ENCODE results near the gene SLC10A3.

Gene SLC10A3

GRCh38 chrX:154466907-154467306 lies 23.5 kb downstream of the SLC10A3 start (continued):
- TF ChIP-seq ZNF416 (tag by site-specific recombination; IDR thresholded peaks at IDR 0.05) (no peak), ZNF529 (tag by site-specific recombination; IDR thresholded peaks at IDR 0.05; ENCODE audit: insufficient replicate concordance) (no peak), ZNF843 (tag by site-specific recombination; IDR thresholded peaks at IDR 0.05) (no peak), RBAK (tag by site-specific recombination; IDR thresholded peaks at IDR 0.05) (no peak)

GRCh38 chrX:154466036-154466435 lies 24.4 kb downstream of the SLC10A3 start:
- peaks cover 0 to 97% of the 10 kb centered on the region in 2 experiments; a peak in 1 of 3 replicates for H3K36me3 ChIP-seq (ENCODE audit: control insufficient read depth in 2 of 2, insufficient read depth in 1 of 2, low read length in 2 of 2)
- ChIA-PET CTCF (no interaction called here), POLR2A (interaction anchor here (0.9 kb wide), 1 partner anchor 13 kb away, joined by 4 read pairs; no protein-coding TSS in a partner anchor)
- no peak overlapping the region for H3K27ac ChIP-seq (ENCODE audit: extremely low read depth, low read depth, low read length)
- H3K9me3 ChIP-seq (ENCODE audit: control insufficient read depth, insufficient read depth, low read depth, low read length), result no peaks in the 10 kb centered on the region
- no peaks in the 10 kb centered on the region for H3K4me1 ChIP-seq (ENCODE audit: control insufficient read depth, insufficient read depth, low read length)
- H3K4me3 ChIP-seq (ENCODE audit: low read depth, low read length), result no peak overlapping the region
- TF ChIP-seq ZNF155 (tag by site-specific recombination; IDR thresholded peaks at IDR 0.05) (no peak), GLIS2 (tag by site-specific recombination; IDR thresholded peaks at IDR 0.05) (no peak), ZNF596 (tag by site-specific recombination; IDR thresholded peaks at IDR 0.05) (no peak), ZNF433 (tag by site-specific recombination; IDR thresholded peaks at IDR 0.05; ENCODE audit: low read depth) (no peak), ZNF530 (tag by site-specific recombination; IDR thresholded peaks at IDR 0.05; ENCODE audit: low read depth) (no peak), ZNF302 (tag by site-specific recombination; IDR thresholded peaks at IDR 0.05; ENCODE audit: low read depth) (no peak), ZNF776 (tag by site-specific recombination; IDR thresholded peaks at IDR 0.05; ENCODE audit: borderline replicate concordance) (no peak), ZNF610 (tag by site-specific recombination; IDR thresholded peaks at IDR 0.05; ENCODE audit: borderline replicate concordance) (no peak), ZNF510 (tag by site-specific recombination; IDR thresholded peaks at IDR 0.05; ENCODE audit: insufficient replicate concordance) (no peak), ZNF23 (tag by site-specific recombination; IDR thresholded peaks at IDR 0.05; ENCODE audit: borderline replicate concordance) (no peak), ZNF426 (tag by site-specific recombination; IDR thresholded peaks at IDR 0.05) (no peak), ZNF311 (tag by site-specific recombination; IDR thresholded peaks at IDR 0.05; ENCODE audit: borderline replicate concordance) (no peak), ZNF416 (tag by site-specific recombination; IDR thresholded peaks at IDR 0.05) (no peak), YY1 (tag by site-specific recombination; IDR thresholded peaks at IDR 0.05) (no peak)

GRCh38 chrX:154465601-154466000 lies 24.8 kb downstream of the SLC10A3 start:
- H3K4me3 ChIP-seq (ENCODE audit: low read depth, low read length), result no peak overlapping the region
- POLR2A ChIA-PET, result interaction anchor here (0.9 kb wide), 1 partner anchor 13 kb away, joined by 4 read pairs; no protein-coding TSS in a partner anchor
- H3K9me3 ChIP-seq (ENCODE audit: control insufficient read depth, insufficient read depth, low read depth, low read length), result no peaks in the 10 kb centered on the region
- TF ChIP-seq ZNF335 (tag by site-specific recombination; conservative IDR thresholded peaks at IDR 0.05) (no peak), ZFP37 (tag by site-specific recombination; IDR thresholded peaks at IDR 0.05) (no peak), ZNF747 (tag by site-specific recombination; IDR thresholded peaks at IDR 0.05) (no peak)
- TF ChIP-seq, protein P1, sequence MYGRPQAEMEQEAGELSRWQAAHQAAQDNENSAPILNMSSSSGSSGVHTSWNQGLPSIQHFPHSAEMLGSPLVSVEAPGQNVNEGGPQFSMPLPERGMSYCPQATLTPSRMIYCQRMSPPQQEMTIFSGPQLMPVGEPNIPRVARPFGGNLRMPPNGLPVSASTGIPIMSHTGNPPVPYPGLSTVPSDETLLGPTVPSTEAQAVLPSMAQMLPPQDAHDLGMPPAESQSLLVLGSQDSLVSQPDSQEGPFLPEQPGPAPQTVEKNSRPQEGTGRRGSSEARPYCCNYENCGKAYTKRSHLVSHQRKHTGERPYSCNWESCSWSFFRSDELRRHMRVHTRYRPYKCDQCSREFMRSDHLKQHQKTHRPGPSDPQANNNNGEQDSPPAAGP (tag by site-specific recombination; IDR thresholded peaks at IDR 0.05), result no peak
- CTCF ChIA-PET, result interaction anchor here (0.6 kb wide), 1 partner anchor 10 kb away, joined by 3 read pairs; no protein-coding TSS in a partner anchor
- H3K4me1 ChIP-seq (ENCODE audit: control insufficient read depth, insufficient read depth, low read length), result no peaks in the 10 kb centered on the region
- peaks cover 0 to 97% of the 10 kb centered on the region in 2 experiments; a peak in 1 of 3 replicates for H3K36me3 ChIP-seq (ENCODE audit: control insufficient read depth in 2 of 2, insufficient read depth in 1 of 2, low read length in 2 of 2)
- no peak overlapping the region for H3K27ac ChIP-seq (ENCODE audit: extremely low read depth, low read depth, low read length)

Measured in HEK293 (cell line).